Measurements from ENCODE around the gene JAK3. TPM values are rescaled to one million over a fixed set of nuclear protein-coding genes. Genes with fewer than 3 reads are reported as not detected.

JAK3 gene
- total RNA-seq, 2 donors from 2014 or later: 2.0 to 3.1 TPM

DNA sequence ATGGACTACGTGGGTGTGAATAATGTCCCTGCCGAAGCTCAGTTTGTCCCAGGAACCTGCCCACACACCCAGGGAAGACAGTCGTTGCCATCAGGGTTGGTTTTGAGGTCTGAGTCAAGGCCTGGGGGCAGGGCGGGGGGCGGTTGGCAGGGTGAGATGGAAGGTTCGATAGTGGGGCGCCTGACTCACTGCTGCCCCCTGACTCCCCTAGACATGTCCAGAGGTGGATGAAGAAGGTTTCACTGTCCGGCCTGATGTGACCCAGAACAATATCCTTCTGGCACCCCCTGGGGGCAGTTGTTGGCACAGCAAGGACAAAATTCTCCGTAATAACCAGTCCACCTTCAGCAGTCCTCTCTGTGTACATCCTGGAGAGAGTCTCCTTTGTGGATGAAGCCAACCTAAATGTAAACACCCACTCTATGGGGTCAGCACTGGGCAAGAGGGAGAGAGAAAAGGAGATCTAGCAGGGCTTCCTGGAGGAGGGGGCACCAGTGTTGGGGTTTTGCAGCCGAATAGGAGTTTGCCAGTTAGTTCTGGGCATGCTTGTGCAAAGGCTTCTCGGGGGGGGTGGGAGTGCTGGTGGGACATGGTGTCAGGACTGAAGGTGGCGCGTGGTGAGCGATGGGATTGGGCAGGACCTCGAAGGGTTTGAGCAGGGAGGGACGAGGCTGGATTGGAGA, 72.4 kb downstream of the JAK3 start:
- Histone ChIP-seq H3K4me3 (no peak overlapping the region), H3K9me3 (no peaks in the 10 kb centered on the region), H3K27ac (no peak overlapping the region), H3K4me1 (peaks cover 6% of the 10 kb centered on the region), H3K36me3 (replicated peaks in 1 of 2; ENCODE audit: insufficient read depth in 1 of 2, low read depth in 2 of 2) (no peaks in the 10 kb centered on the region), H3K27me3 (no peaks in the 10 kb centered on the region)
- intact Hi-C loops (cut with DNase I): loop anchor here (10.0 kb wide), 1 partner anchor 161 kb away; no protein-coding TSS in a partner anchor
- DNase-seq: peak in 2 of 4 donors; percentile 25 to 44
- no peak for ATAC-seq
- WGBS, 2 donors: 52 to 66% methylated on average over 9 to 16 of the region's 16 CpGs
- TF ChIP-seq CTCF (IDR thresholded peaks at IDR 0.05) (peak in 6 of 7 experiments; percentile 17 to 37 (median 22)), POLR2A (IDR thresholded peaks at IDR 0.05) (no peak)

Small RNA genes within 50 kb of the gene (small RNA-seq; reads per million reads assigned to genes)
- not detected for gene SNORA68

Other genes starting within 250 kb of the JAK3 start
- 1 to 10 TPM; 1.3 to 2.6 TPM for gene UNC13A, start 159.6 kb downstream of the JAK3 start, total RNA-seq
- gene MAP1S, start 128.5 kb downstream of the JAK3 start, total RNA-seq: 10 to 100 TPM; 37.1 to 53.4 TPM
- 1 to 10 TPM in 1 of 2 donors, not detected in 1; 1.6 TPM for gene FCHO1, start 96.5 kb downstream of the JAK3 start, total RNA-seq
- 1 to 10 TPM; 2.0 to 6.0 TPM for gene B3GNT3, start 52.8 kb downstream of the JAK3 start, total RNA-seq
- gene INSL3, start 26.5 kb downstream of the JAK3 start, total RNA-seq: not detected
- gene RPL18A, start 11.9 kb upstream of the JAK3 start, total RNA-seq: 1,000 to 10,000 TPM; 1,158 to 1,588 TPM
- gene SLC5A5, start 24.0 kb upstream of the JAK3 start, total RNA-seq: not detected
- 10 to 100 TPM; 25.2 to 84.0 TPM for gene CCDC124, start 85.0 kb upstream of the JAK3 start, total RNA-seq
- not detected for gene KCNN1, start 119.1 kb upstream of the JAK3 start, total RNA-seq
- 10 to 100 TPM; 23.1 to 30.1 TPM for gene ARRDC2, start 160.2 kb upstream of the JAK3 start, total RNA-seq
- gene IL12RB1, start 239.0 kb upstream of the JAK3 start, total RNA-seq: 1 to 10 TPM in 1 of 2 donors, not detected in 1; 1.0 TPM
- 10 to 100 TPM; 17.6 to 35.3 TPM for gene MAST3, start 249.8 kb upstream of the JAK3 start, total RNA-seq

Measured in body of pancreas (tissue), 4 donors.